Uterus (tissue), 4 donors: Measurements from ENCODE around the gene SAP30L. TPM values are rescaled to one million over a fixed set of nuclear protein-coding genes. Genes with fewer than 3 reads are reported as not detected.
A peak's percentile ranks its signal among the peaks of the same experiment; 100 is the strongest.

ENCODE experiments used
- DNase-seq, 2 donors: peaks; one replicate each; pipeline ENCODE4 v3.0.0-alpha.2; 2019 to 2020
- H3K27ac ChIP-seq, 2 donors: fragments of 200-600 bp; sonication (generic); 1 replicate in 1 of 2; 2 replicates in 1 of 2; pipeline ENCODE4 v1.5.1; 2016 to 2018
- H3K27me3 ChIP-seq, 2 donors: fragments of 200-600 bp; sonication (generic); one replicate each; pipeline ENCODE4 v1.5.1; 2018 to 2019; ENCODE audit warnings: control low read depth in 1 of 2
- H3K36me3 ChIP-seq, 2 donors: fragments of 200-600 bp; sonication (generic); one replicate each; pipeline ENCODE4 v1.5.1; 2019; ENCODE audit warnings: control low read depth in 1 of 2
- H3K4me1 ChIP-seq, 2 donors: fragments of 200-600 bp; sonication (generic); one replicate each; pipeline ENCODE4 v1.5.1; 2018 to 2019; ENCODE audit warnings: control low read depth in 1 of 2
- H3K4me3 ChIP-seq, 2 donors: fragments of 200-600 bp; sonication (generic); 1 replicate in 1 of 2; 2 replicates in 1 of 2; pipeline ENCODE4 v1.5.1; 2018 to 2019; ENCODE audit warnings: mild to moderate bottlenecking in 1 of 2
- H3K9me3 ChIP-seq, 2 donors: fragments of 200-600 bp; sonication (generic); one replicate each; pipeline ENCODE4 v1.5.1; 2019; ENCODE audit warnings: control low read depth in 1 of 2
- POLR2A ChIP-seq, 2 donors: fragments of 450-650 bp; IDR thresholded peaks; one replicate each; pipeline ENCODE4 v1.6.1; 2016; ENCODE audit warnings: antibody characterized with exemption in 2 of 2, mild to moderate bottlenecking in 1 of 2, moderate library complexity in 1 of 2
- intact Hi-C: fragments of 100-400 bp; cut with DNase I; formaldehyde crosslinking; loops from one replicate; pipeline ENCODE4 v1.15.1; 2023; ENCODE audit warnings: low total_unique reads
- total RNA-seq, 4 donors: library from RNA; depleted of rRNA in 3 of 4; stranded (reverse); fragments of >200 nt in 3 of 4; gene quantifications; one replicate each; pipeline versions ENCODE4 v1.1.0 to v1.2.4, GENCODE V29; 2014 to 2023
- TF ChIP-seq, protein P1 (sequence below), 4 experiments: fragments of 200-600 bp in 2 of 4; fragments of 450-650 bp in 2 of 4; sonication (generic) in 2 of 4; IDR thresholded peaks; one replicate each; pipeline ENCODE4 v1.5.1; 2016 to 2019; ENCODE audit warnings: antibody characterized with exemption in 4 of 4, mild to moderate bottlenecking in 2 of 4, moderate library complexity in 1 of 4
- donor health status: DM: yes; HTN: yes; CAD: no.

The SAP30L gene
- total RNA-seq, 4 donors from 2014 or later, result 9.5 to 61.7 (median 31.2) TPM

DNA sequence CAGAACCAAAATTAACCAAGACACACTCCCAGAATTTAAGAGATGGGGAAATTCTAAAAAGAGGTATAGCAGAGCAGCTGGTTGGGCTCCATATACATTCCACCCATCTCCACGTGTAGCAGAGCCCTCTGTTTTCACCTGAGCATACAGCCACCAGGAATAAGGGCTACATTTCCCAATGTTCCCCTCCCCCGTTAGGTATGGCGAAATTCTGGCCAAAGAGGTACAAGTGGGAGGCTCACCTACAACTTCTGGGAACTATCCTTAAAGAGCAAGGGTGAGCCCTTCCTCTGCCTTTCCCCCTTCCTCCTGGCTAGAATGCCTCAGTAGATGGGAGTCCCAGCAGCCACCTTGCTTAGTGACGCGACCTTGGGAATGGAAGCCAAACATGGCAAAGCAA lies 5.3 kb upstream of the SAP30L start:
- Histone ChIP-seq H3K27me3 (no peaks in the 10 kb centered on the region), H3K36me3 (no peaks in the 10 kb centered on the region), H3K9me3 (no peaks in the 10 kb centered on the region), H3K27ac (no peak overlapping the region), H3K4me3 (no peak overlapping the region), H3K4me1 (no peaks in the 10 kb centered on the region)
- intact Hi-C loops, result no loop called here
- DNase-seq, result no peak
- TF ChIP-seq POLR2A (IDR thresholded peaks at IDR 0.05), result no peak
- TF ChIP-seq, protein P1, sequence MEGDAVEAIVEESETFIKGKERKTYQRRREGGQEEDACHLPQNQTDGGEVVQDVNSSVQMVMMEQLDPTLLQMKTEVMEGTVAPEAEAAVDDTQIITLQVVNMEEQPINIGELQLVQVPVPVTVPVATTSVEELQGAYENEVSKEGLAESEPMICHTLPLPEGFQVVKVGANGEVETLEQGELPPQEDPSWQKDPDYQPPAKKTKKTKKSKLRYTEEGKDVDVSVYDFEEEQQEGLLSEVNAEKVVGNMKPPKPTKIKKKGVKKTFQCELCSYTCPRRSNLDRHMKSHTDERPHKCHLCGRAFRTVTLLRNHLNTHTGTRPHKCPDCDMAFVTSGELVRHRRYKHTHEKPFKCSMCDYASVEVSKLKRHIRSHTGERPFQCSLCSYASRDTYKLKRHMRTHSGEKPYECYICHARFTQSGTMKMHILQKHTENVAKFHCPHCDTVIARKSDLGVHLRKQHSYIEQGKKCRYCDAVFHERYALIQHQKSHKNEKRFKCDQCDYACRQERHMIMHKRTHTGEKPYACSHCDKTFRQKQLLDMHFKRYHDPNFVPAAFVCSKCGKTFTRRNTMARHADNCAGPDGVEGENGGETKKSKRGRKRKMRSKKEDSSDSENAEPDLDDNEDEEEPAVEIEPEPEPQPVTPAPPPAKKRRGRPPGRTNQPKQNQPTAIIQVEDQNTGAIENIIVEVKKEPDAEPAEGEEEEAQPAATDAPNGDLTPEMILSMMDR (IDR thresholded peaks at IDR 0.05), result no peak

DNA sequence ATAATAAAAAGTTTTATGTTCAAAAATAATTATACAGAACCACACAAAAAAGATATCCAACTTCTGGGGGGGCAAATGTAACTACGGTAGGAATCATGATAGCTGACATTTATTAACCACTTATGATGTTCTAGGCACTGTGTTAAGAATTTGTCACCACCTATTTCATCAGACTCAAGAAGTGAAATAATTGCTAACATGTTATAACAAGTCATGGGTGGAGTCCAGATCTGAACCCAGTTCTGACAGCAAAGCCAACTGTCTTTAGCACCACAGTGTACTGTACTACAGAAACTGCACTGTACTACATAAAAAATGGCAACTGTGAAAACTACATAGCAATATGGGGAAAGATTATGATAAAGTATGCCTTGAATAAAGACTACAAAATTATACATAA lies 3.0 kb upstream of the SAP30L start:
- Histone ChIP-seq H3K27me3 (no peaks in the 10 kb centered on the region), H3K27ac (no peak overlapping the region), H3K4me3 (no peak overlapping the region), H3K36me3 (no peaks in the 10 kb centered on the region), H3K9me3 (no peaks in the 10 kb centered on the region), H3K4me1 (peaks cover 0 to 5% of the 10 kb centered on the region in 2 donors)
- no peak for TF ChIP-seq POLR2A (IDR thresholded peaks at IDR 0.05)
- TF ChIP-seq, protein P1 (IDR thresholded peaks at IDR 0.05), result no peak
- DNase-seq, result no peak
- intact Hi-C loops, result no loop called here

DNA sequence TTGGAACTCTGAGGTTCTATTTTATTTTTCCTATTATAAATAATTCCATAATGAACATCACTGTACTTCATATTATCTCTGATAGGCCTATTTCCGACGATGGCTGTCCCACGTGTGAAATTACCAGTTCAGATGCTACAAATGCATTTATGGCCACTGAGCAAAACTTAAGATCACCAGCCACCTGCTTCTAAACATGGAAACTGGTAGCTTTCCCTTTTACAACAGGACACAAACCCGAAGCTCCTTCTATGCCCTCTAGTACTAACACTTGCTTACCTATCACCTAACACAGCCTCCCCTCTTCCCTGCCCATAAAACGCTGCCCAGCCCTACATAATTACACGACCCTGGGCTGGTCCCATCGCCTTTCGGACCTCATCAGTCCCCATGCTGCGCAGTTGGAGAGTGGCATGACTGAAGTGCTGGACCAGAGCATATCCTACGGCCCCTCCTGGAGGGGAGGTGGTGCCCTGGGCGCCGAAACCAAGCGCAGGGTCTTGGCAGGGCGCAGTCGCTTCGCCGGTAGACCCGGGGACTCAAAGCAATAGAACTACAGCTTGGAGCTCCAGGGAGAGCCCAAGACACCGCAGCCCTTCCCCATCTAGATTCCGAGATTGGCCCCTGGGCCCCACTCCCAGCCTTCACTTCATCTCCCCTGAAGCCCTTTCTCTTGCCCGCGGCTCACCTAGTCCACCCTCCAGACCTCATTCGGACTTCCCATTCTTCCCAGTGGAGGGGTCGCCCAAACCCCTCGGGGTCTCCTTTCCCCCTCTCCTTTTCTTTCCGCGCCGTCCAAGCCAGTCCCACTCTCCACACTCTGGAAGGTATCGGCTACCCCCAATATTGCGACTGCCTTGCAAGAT lies 1.0 kb upstream of the SAP30L start:
- no peak for TF ChIP-seq POLR2A (IDR thresholded peaks at IDR 0.05)
- TF ChIP-seq, protein P1 (IDR thresholded peaks at IDR 0.05), result no peak
- Histone ChIP-seq H3K36me3 (no peaks in the 10 kb centered on the region), H3K4me1 (peaks cover 3 to 5% of the 10 kb centered on the region in 2 donors), H3K27me3 (no peaks in the 10 kb centered on the region), H3K27ac (peak overlapping the region; percentile 83 to 93), H3K9me3 (no peaks in the 10 kb centered on the region), H3K4me3 (peak overlapping the region; percentile 79 to 90)
- DNase-seq, result peak in 1 of 2 donors; percentile 17
- intact Hi-C loops, result no loop called here

DNA sequence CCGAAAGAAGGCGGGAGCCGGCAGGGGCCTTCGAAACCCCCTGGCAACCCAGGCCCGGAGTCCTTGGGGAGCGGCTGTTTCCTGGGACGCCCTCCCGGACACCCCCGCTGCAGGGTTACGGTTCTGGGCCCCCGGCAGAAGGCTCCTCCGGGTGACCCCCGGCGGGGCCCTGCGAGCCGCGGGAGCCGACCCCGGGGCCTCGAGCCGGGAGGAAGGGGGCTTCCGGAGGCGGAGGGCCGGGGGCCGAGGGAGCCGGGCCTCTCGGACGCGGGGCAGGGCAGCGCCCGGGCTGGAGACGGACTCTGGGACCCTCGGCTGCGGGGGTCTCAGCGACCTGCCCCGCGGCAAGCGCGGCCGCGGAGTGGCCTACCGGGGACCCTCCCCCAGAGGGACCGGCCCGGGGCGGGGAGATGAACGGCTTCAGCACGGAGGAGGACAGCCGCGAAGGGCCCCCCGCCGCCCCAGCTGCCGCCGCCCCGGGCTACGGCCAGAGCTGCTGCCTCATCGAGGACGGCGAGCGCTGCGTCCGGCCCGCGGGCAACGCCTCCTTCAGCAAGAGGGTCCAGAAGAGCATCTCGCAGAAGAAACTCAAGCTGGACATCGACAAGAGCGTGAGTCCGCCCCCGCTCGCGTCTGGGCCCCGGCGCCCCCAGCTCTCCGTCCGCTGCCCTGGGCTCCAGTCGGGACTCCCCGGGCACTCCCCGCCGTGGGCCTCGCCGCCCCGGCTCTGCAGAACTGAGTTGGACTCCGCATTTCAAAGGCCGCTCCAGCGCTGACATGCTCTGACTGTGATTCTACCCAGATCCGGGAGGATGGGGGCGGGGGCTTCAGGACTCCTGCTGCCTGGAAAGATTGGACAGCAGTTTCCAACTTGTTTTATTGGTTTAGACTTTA lies 645 bp downstream of the SAP30L start:
- Histone ChIP-seq H3K9me3 (no peaks in the 10 kb centered on the region), H3K4me3 (peak overlapping the region; percentile 79 to 90), H3K4me1 (peaks cover 3 to 5% of the 10 kb centered on the region in 2 donors), H3K27me3 (no peaks in the 10 kb centered on the region), H3K36me3 (no peaks in the 10 kb centered on the region), H3K27ac (peak overlapping the region; percentile 83 to 93)
- intact Hi-C loops, result no loop called here
- TF ChIP-seq, protein P1 (IDR thresholded peaks at IDR 0.05), result no peak
- TF ChIP-seq POLR2A (IDR thresholded peaks at IDR 0.05), result no peak
- peak; percentile 48 to 56 for DNase-seq
